Panc1 (cell line): ENCODE measurements around the gene CYP11A1. TPM values are rescaled to one million over a fixed set of nuclear protein-coding genes. Genes with fewer than 3 reads are reported as not detected.
"Not testable (repeated sequence)": the region's sequence is repeated elsewhere in the genome, so short reads cannot be mapped to it uniquely, and the experiment has no call there.

Experiments used
- ATAC-seq: fragments of 200-7000 bp; cut with Tn5 transposase; 2 replicates; pipeline ENCODE4 v1.9.1; 2020; ENCODE audit warnings: mild to moderate bottlenecking, moderate library complexity
- BruUV-seq: library from RNA; stranded (reverse); fragments of 400-500 nt; replicated peaks from 2 replicates; lab custom pipeline; 2021; lab: Mats Ljungman, UMichigan
- CTCF ChIA-PET: fragments of 300-600 bp; sonication (Branson Sonifier 250); formaldehyde crosslinking; loops from one replicate; lab custom pipeline; 2022; ENCODE audit warnings: antibody characterized with exemption; lab: Charles Lee
- POLR2A ChIA-PET: fragments of 300-600 bp; sonication (Branson Sonifier 250); formaldehyde crosslinking; loops from one replicate; lab custom pipeline; 2022; ENCODE audit warnings: antibody characterized with exemption; lab: Charles Lee
- DNase-seq: peaks from one replicate; pipeline ENCODE4 v3.0.0-alpha.2; 2010; ENCODE audit warnings: low read depth, low spot score
- H3K27ac ChIP-seq: 2 replicates; pipeline ENCODE4 v1.5.1; 2011; ENCODE audit warnings: mild to moderate bottlenecking, low read length, inconsistent platforms
- H3K27me3 ChIP-seq: fragments of 200-500 bp; sonication (Bioruptor generic); 2 replicates; pipeline ENCODE4 v1.6.0; 2014; ENCODE audit warnings: low read length, inconsistent platforms; ENCODE audit not compliant: control insufficient read depth, insufficient read depth
- H3K36me3 ChIP-seq: fragments of 200-500 bp; sonication (Bioruptor generic); 2 replicates; pipeline ENCODE4 v1.5.1; 2014; ENCODE audit warnings: inconsistent platforms, mild to moderate bottlenecking, low read length, moderate library complexity; ENCODE audit not compliant: control insufficient read depth, insufficient read depth
- H3K4me1 ChIP-seq: 2 replicates; pipeline ENCODE4 v1.5.1; 2011; ENCODE audit warnings: inconsistent platforms, mild to moderate bottlenecking, low read length, moderate library complexity; ENCODE audit not compliant: control insufficient read depth, insufficient read depth
- H3K4me3 ChIP-seq, 2 experiments: 2 replicates each; pipeline ENCODE4 v1.5.1; 2011 to 2012; ENCODE audit warnings: low read depth in 2 of 2, low read length in 2 of 2, mild to moderate bottlenecking in 2 of 2, inconsistent platforms in 1 of 2, moderate library complexity in 1 of 2
- H3K9me3 ChIP-seq: fragments of 200-500 bp; sonication (Bioruptor generic); 2 replicates; pipeline ENCODE4 v1.5.1; 2014; ENCODE audit warnings: low read depth, mild to moderate bottlenecking, inconsistent platforms, low read length, moderate library complexity; ENCODE audit not compliant: control insufficient read depth, insufficient read depth
- CTCF ChIP-seq: fragments of 450-650 bp; IDR thresholded peaks from 2 replicates; pipeline ENCODE4 v1.5.1; 2017; ENCODE audit warnings: mild to moderate bottlenecking
- POLR2AphosphoS5 ChIP-seq: IDR thresholded peaks from 2 replicates; pipeline ENCODE4 v1.6.1; 2012; ENCODE audit warnings: mild to moderate bottlenecking, low read depth, low read length, moderate library complexity
- REST ChIP-seq, 2 experiments: IDR thresholded peaks; 2 replicates each; pipeline ENCODE4 v1.6.1; 2011 to 2012; ENCODE audit warnings: low read depth in 2 of 2, control low read depth in 1 of 2, low read length in 1 of 2, mild to moderate bottlenecking in 1 of 2, moderate library complexity in 1 of 2; ENCODE audit not compliant: insufficient read depth in 1 of 2
- SIN3A ChIP-seq: IDR thresholded peaks from 2 replicates; pipeline ENCODE4 v1.6.1; 2012; ENCODE audit warnings: low read depth, mild to moderate bottlenecking, low read length, moderate library complexity, borderline replicate concordance; ENCODE audit not compliant: insufficient read depth
- TCF7L2 ChIP-seq: IDR thresholded peaks from 2 replicates; pipeline ENCODE4 v1.6.1; 2011; ENCODE audit warnings: mild to moderate bottlenecking, low read depth, low read length, inconsistent platforms
- in situ Hi-C: cut with HindIII; loops from 2 replicates; pipeline ENCODE4 v1.10.0; 2016; ENCODE audit warnings: low sequenced_read_pairs, low pct_unique_long_range_greater_than_20kb
- intact Hi-C: fragments of 100-400 bp; cut with micrococcal nuclease; formaldehyde crosslinking; loops from one replicate; pipeline ENCODE4 v1.10.0; 2022; ENCODE audit not compliant: unreplicated experiment
- total RNA-seq: library from RNA; stranded (reverse); gene quantifications from one replicate; pipeline ENCODE4 v1.2.1, GENCODE V29; 2021; ENCODE audit not compliant: unreplicated experiment

CYP11A1 gene
- total RNA-seq, 1 experiment from 2014 or later, result 0.57 TPM

DNA sequence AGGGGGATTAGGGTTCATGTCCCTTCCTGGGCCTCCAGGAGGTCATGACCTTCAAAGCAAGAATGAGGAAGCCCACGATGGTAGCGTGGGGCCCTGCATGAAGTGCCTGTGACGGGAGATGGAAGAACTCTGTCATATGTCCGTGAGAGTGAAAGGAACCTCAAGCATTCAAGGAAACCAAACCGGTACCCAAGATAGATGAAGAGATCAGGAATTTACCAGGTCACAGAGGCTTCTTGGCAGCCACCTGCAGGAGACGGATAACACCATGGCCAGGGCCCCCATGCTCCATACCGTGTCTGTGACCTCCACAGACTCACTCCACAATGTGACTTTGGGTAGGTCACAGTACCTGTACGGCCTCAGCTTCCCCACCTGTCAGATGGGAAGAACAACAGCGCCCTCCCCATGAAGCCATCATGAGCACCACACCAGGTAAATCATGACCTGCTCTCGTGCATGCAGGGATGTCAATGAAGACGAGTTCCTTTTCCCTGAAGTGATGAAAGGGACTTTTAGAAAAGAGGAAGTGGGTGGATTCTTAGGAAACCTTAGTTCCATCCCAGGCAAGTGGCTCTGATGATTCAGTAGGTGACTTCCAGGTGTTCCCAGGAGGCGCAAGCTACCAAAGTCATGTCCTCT lies 23.3 kb upstream of the CYP11A1 start:
- Histone ChIP-seq H3K36me3 (no peaks in the 10 kb centered on the region), H3K4me1 (peaks cover 22% of the 10 kb centered on the region), H3K9me3 (no peaks in the 10 kb centered on the region), H3K27me3 (no peaks in the 10 kb centered on the region), H3K4me3 (no peak overlapping the region), H3K27ac (no peak overlapping the region)
- TF ChIP-seq REST (IDR thresholded peaks at IDR 0.05; ENCODE audit: insufficient read depth in 1 of 2, low read depth in 2 of 2, low read length in 1 of 2) (no peak), CTCF (no peak), TCF7L2 (no peak), SIN3A (no peak), POLR2AphosphoS5 (no peak)
- BruUV-seq, result no TSS peak
- DNase-seq, result no peak
- intact Hi-C loops, result no loop called here
- CTCF ChIA-PET, result no interaction called here
- POLR2A ChIA-PET, result no interaction called here
- in situ Hi-C loops, result no loop called here
- ATAC-seq, result no peak

GRCh38 chr15:74390049-74390646 lies 22.7 kb upstream of the CYP11A1 start:
- DNase-seq, H3K27ac ChIP-seq, H3K36me3 ChIP-seq, BruUV-seq, intact Hi-C loops, POLR2A ChIA-PET, in situ Hi-C loops, CTCF ChIA-PET, H3K27me3 ChIP-seq, H3K4me3 ChIP-seq, ATAC-seq, H3K9me3 ChIP-seq: not testable (repeated sequence)
- H3K4me1 ChIP-seq, result peaks cover 28% of the 10 kb centered on the region
